Measurements from ENCODE around the gene SPECC1. TPM values are rescaled to one million over a fixed set of nuclear protein-coding genes. Genes with fewer than 3 reads are reported as not detected.
"Not testable (repeated sequence)": the region's sequence is repeated elsewhere in the genome, so short reads cannot be mapped to it uniquely, and the experiment has no call there.

Gene SPECC1
- total RNA-seq, 1 donor from 2014 or later = 93.1 TPM

- Mint-ChIP-seq H3K4me1 (peaks cover 3% of the 10 kb centered on the region), H3K9me3 (no peaks in the 10 kb centered on the region), H3K27ac (no peak overlapping the region), H3K36me3 (peaks cover 14% of the 10 kb centered on the region), H3K4me3 (no peak overlapping the region), H3K27me3 (ENCODE audit: insufficient read depth, low read depth) (no peaks in the 10 kb centered on the region)
- Histone ChIP-seq H2AFZ (replicated peaks) (no peak overlapping the region), H3K27me3 (peaks cover 31% of the 10 kb centered on the region), H3F3A (ENCODE audit: low read depth) (peaks cover 10% of the 10 kb centered on the region), H3K79me2 (ENCODE audit: low read depth) (peaks cover 60% of the 10 kb centered on the region), H3K4me2 (no peak overlapping the region), H3K36me3 (no peaks in the 10 kb centered on the region), H3K4me3 (no peak overlapping the region), H3K9me3 (ENCODE audit: low read depth) (no peaks in the 10 kb centered on the region), H3K4me1 (peaks cover 5% of the 10 kb centered on the region), H3K27ac (no peak overlapping the region), H3K9ac (no peak overlapping the region), H4K20me1 (ENCODE audit: low read depth) (peaks cover 37% of the 10 kb centered on the region)
- no peak for DNase-seq (ENCODE audit: low spot score)
- TF ChIP-seq CTCF (IDR thresholded peaks at IDR 0.05) (no peak), EZH2 (IDR thresholded peaks at IDR 0.05) (no peak), EZH2phosphoT487 (IDR thresholded peaks at IDR 0.05) (no peak)
Observed at GRCh38 chr17:20158580-20158979, 149.4 kb downstream of the SPECC1 start.

GRCh38 chr17:20159406-20160069 is 150.4 kb downstream of the SPECC1 start:
- H3K79me2 ChIP-seq (ENCODE audit: low read depth) = peaks cover 70% of the 10 kb centered on the region
- no peak overlapping the region for H3K27ac ChIP-seq
- no peak for DNase-seq (ENCODE audit: low spot score)
- H3K4me2 ChIP-seq = no peak overlapping the region
- H3K36me3 ChIP-seq = no peaks in the 10 kb centered on the region
- peaks cover 37% of the 10 kb centered on the region for H4K20me1 ChIP-seq (ENCODE audit: low read depth)
- H2AFZ ChIP-seq (replicated peaks) = no peak overlapping the region
- no peak overlapping the region for H3K9ac ChIP-seq
- peaks cover 10% of the 10 kb centered on the region for H3F3A ChIP-seq (ENCODE audit: low read depth)
- H3K4me3 ChIP-seq = no peak overlapping the region
- Mint-ChIP-seq H3K27ac (no peak overlapping the region), H3K27me3 (ENCODE audit: insufficient read depth, low read depth) (no peaks in the 10 kb centered on the region), H3K9me3 (no peaks in the 10 kb centered on the region), H3K36me3 (peaks cover 14% of the 10 kb centered on the region), H3K4me1 (peaks cover 3% of the 10 kb centered on the region), H3K4me3 (no peak overlapping the region)
- no peak for TF ChIP-seq EZH2 (IDR thresholded peaks at IDR 0.05)
- no peak for TF ChIP-seq CTCF (IDR thresholded peaks at IDR 0.05)
- no peak for TF ChIP-seq EZH2phosphoT487 (IDR thresholded peaks at IDR 0.05)
- H3K4me1 ChIP-seq = peaks cover 5% of the 10 kb centered on the region
- peaks cover 22% of the 10 kb centered on the region for H3K27me3 ChIP-seq
- no peaks in the 10 kb centered on the region for H3K9me3 ChIP-seq (ENCODE audit: low read depth)

- H3K4me3 Mint-ChIP-seq; H3K4me2 ChIP-seq; DNase-seq (ENCODE audit: low spot score); H3K4me1 ChIP-seq; H3F3A ChIP-seq (ENCODE audit: low read depth); H3K9me3 Mint-ChIP-seq; H3K27ac ChIP-seq; H3K27ac Mint-ChIP-seq; H3K36me3 ChIP-seq; H3K4me3 ChIP-seq; H3K27me3 ChIP-seq; H3K4me1 Mint-ChIP-seq; H2AFZ ChIP-seq (replicated peaks); H3K9me3 ChIP-seq (ENCODE audit: low read depth); H3K9ac ChIP-seq; H4K20me1 ChIP-seq (ENCODE audit: low read depth); H3K27me3 Mint-ChIP-seq (ENCODE audit: insufficient read depth, low read depth); H3K36me3 Mint-ChIP-seq: not testable (repeated sequence)
- peaks cover 83% of the 10 kb centered on the region for H3K79me2 ChIP-seq (ENCODE audit: low read depth)
Observed at GRCh38 chr17:20165516-20165915, 156.4 kb downstream of the SPECC1 start.

- Histone ChIP-seq H3K4me3 (no peak overlapping the region), H4K20me1 (ENCODE audit: low read depth) (peaks cover 12% of the 10 kb centered on the region), H2AFZ (replicated peaks) (no peak overlapping the region), H3K36me3 (no peaks in the 10 kb centered on the region), H3K9ac (no peak overlapping the region), H3K9me3 (ENCODE audit: low read depth) (no peaks in the 10 kb centered on the region), H3K4me2 (no peak overlapping the region), H3F3A (ENCODE audit: low read depth) (no peaks in the 10 kb centered on the region), H3K79me2 (ENCODE audit: low read depth) (peaks cover 79% of the 10 kb centered on the region), H3K27ac (no peak overlapping the region), H3K4me1 (peaks cover 19% of the 10 kb centered on the region), H3K27me3 (no peaks in the 10 kb centered on the region)
- Mint-ChIP-seq H3K27me3 (ENCODE audit: insufficient read depth, low read depth) (no peaks in the 10 kb centered on the region), H3K4me1 (peaks cover 22% of the 10 kb centered on the region), H3K36me3 (no peaks in the 10 kb centered on the region), H3K4me3 (no peak overlapping the region), H3K9me3 (no peaks in the 10 kb centered on the region), H3K27ac (no peak overlapping the region)
- no peak for DNase-seq (ENCODE audit: low spot score)
- TF ChIP-seq EZH2 (IDR thresholded peaks at IDR 0.05) (no peak), CTCF (IDR thresholded peaks at IDR 0.05) (no peak), EZH2phosphoT487 (IDR thresholded peaks at IDR 0.05) (no peak)
Observed at GRCh38 chr17:20170085-20170484, 160.9 kb downstream of the SPECC1 start.
